Right ventricle myocardium inferior (tissue), 1 donor: ENCODE measurements around the gene CRABP2. TPM values are rescaled to one million over a fixed set of nuclear protein-coding genes. Genes with fewer than 3 reads are reported as not detected.
A peak's percentile ranks its signal among the peaks of the same experiment; 100 is the strongest.

ENCODE experiments used
- ATAC-seq: fragments of 200-7000 bp; cut with Tn5 transposase; one replicate; pipeline ENCODE4 v1.9.1; 2020; ENCODE audit warnings: mild to moderate bottlenecking, moderate library complexity
- DNase-seq: peaks from one replicate; pipeline ENCODE4 v3.0.0; 2021; ENCODE audit errors: missing footprints
- intact Hi-C: fragments of 100-400 bp; cut with DNase I; formaldehyde crosslinking; loops from one replicate; pipeline ENCODE4 v1.11.0; 2022
- total RNA-seq: library from RNA; stranded (reverse); fragmentation: NEBNext Ultra II Directional; extraction: Animal tissue kit (Norgen Biotek cat#: 25700); gene quantifications from one replicate; pipeline ENCODE4 v1.2.1, GENCODE V29; 2021
- donor health status: DM: no; HTN: yes; CAD: no; lungs with severe emphysema.

The CRABP2 gene
- total RNA-seq, 1 donor from 2014 or later, result not detected

DNA sequence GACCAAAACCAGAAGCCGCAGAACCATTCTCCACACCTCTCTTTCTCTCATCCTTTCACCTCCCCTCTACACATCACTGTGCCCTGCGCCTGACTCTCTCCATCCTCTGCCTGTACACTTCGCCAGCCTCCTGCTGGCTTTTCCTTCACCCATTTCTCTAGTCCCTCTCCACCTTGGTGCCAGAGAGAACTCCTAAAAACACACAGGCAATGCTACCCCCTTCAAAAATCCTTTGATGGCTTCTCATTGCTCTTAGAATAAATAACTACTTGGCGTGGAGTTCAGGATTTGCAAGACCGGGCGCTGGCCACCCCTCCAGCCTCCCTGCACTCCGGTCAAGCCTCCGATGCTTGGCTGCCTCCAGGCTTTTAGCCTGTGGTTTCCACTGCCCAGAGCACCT is 8.6 kb downstream of the CRABP2 start:
- no peak for ATAC-seq
- intact Hi-C loops, result no loop called here
- peak; percentile 25 for DNase-seq

DNA sequence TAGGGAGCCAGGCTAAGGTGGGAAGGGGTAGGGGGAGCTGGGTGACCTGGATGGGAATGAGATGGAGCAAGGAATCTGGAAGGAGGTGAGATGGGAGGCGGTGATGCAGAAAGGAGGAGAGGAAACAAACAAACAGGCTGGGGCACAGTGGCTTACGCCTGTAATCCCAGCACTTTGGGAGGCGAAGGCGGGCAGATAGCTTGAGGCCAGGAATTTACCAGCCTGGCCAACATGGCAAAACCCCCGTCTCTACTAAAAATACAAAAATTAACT is 10.8 kb downstream of the CRABP2 start:
- no peak for ATAC-seq
- DNase-seq, result no peak
- intact Hi-C loops, result no loop called here

DNA sequence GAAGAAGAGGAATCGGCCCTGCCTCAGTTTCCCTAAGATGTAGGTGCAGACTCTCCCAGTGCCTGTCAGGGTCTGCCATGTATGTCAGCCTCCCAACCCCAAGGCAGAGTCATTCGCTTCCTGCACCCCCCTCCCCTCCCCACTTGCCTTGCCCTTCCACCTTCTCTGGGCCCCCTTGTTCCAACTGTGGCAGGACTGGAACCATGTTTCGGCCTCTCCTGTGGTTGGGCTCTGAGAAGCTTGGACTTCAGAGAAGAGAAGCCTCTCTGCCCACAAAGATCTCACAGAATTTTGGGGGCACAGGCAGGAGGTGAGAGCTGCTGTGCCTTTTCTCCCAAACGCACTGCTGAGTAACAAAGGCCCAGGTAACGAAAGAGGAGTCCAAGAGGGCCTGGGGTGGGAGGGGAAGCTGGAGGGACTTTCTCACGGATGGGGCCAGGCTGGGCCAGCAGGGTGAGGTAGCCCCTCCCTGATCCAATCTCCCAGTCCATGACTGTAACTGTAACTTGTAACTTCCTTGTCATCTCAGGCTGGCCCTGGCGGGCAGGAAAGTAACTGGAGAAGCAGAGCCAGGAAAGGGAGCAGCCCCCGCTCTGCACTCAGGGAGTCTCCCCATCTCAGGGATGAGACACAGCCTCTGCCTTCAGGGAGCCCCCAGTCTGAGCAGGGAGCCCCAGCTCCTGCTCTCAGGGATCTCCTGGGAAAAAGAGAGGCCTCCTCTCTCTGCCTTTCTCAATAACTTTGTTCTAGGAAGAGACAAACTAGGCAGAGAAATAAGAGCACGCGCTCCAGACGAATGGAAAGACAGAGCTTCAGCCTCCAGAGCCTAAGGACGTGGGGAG is 11.3 kb downstream of the CRABP2 start:
- ATAC-seq (no peak), DNase-seq (peak; percentile 48)
- intact Hi-C loops, result no loop called here

DNA sequence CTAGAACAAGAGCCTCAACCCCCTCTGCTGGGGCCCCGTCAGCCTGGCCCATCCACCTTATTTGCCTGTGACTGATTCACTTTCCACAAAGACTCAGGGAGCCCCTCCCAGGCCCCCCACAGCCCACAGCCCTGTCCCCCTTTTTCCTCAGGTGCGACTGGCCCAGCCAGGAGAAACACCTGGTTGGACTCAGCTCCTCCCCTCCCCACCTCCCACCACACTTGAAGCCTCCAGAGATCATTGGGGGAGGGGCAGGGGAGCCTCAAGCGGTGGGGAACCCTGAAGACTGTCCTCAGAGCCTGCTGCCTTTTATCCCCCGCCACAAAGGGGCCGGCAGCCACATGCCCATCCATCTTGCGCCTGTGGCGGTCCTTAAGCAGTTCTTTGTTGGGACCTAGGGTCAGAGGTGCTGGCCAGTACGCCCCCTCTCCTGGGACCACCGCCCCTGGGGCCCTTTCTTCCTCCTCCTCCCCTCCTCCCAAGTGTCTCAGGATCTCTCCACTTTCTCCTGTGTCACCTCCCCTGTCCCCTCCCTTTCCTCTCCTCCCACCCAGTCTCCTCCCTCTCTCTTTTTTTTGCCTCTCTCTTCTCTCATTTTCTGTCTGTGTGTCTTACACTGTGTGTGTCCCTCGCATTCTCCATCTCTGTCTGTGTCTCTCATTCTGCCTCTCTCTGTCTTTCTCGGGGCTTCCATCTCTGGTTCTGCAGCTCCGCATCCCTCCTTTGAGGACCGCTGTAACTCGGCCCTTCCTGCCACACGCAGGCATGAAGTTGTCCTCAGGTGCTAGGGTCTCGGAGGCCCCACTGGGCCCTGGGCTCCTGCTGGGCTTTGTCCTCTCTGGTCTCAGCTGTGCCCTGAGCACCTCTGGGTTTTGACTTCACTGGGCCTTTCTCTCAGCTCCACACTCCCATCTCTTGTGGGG is 12.2 kb downstream of the CRABP2 start:
- no peak for ATAC-seq
- DNase-seq, result peak; percentile 51
- intact Hi-C loops, result no loop called here

DNA sequence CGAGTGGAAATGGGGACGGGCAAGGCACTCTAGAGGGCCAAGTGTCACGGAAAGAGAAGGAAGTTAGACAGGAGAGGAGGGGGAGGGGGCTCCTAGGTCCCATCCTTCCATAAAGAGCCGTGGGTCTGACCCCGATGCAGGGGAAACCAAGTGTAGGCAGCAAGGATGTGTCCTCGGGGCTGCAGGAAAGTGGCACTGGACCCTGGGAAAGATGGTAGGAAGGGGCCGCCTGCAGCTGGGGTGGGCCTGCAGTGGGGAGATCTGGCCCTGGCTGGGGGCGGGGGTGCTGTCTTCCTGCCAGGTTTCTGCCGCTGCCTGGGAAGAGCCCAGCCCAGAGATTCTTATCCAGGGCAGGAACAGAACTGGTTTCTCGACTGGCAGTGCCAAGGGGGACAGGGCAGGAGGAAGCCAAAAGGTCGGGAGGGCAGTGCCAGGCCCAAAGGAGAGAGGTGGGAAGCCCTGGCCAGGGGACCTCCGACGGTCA is 12.9 kb downstream of the CRABP2 start:
- intact Hi-C loops, result no loop called here
- DNase-seq (peak; percentile 25), ATAC-seq (no peak)

DNA sequence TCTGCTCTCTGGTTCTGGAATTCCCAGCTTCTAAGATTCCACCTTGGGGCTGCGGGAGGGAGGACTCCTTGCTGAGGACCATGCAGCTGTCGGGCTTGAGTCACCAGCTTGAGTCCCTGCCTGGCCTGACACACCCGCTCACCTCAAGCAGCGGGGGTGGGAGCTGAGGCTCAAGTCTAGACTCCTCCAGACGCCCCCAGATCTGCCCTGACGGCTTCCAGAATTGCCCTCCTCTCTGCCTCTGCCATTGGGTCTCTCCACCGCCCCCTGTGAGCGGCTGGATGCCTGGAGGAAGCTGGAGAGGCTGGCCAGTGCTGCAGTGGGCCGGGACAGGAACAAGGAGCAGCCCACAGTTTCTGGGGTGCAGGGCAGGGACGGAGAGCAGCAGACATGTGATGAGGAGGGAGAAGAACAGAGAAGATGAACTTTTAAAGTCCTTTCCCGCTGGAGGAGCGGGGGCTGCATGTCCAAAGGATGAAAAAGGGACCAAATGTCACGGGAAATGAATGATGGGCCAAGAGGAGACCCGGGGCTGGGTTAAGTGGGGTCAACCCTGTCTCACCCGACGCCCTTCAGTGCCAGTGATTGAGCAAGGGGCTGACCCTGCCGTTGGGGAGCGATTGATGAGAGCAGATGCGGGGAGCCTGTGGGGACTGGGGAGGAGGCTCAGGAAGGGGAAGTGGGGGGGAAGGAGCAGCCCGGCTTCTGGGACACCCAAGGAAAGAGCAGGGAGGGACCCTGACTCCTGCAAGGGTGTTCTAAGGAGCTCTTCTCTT is 13.5 kb downstream of the CRABP2 start:
- ATAC-seq (no peak), DNase-seq (peak; percentile 63)
- intact Hi-C loops, result no loop called here

DNA sequence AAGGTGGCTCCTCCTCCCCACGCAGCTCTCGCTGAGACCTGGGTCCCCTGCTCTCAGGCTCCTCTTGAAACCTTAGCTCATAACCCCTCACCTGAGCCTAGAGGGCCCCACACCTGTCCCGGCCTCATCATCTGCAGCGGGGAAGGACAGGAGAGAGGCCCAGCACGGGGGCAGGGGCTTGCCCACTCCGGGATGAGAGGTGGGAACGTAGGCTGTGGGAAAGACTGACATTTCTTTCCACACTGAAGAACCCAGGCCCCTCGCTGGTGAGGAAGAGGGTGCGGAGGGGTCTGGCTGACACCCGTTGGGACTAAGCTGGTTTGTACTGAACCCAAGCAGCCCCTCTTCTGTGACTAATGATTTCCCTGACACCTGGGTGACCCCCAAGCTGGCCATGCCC is 14.2 kb downstream of the CRABP2 start:
- no peak for ATAC-seq
- peak; percentile 16 for DNase-seq
- intact Hi-C loops, result no loop called here

DNA sequence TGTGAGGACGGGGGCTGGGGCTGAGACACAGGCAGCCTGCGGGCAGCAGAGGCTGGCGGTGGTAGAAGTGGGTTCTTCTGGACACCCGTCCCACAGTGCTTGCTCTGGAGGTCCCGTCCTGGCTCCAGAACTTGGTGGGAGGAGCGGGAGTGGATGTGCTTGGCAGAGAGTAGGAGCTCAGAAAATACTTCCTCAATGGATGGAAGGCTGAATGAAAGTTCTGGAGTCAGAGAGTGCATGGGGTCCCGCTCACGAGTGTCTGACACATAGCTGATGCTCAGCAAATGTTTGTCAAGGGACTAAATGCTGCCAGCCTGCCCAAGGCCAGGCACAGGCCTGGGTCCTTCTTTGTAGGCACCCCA is 14.7 kb downstream of the CRABP2 start:
- DNase-seq (no peak), ATAC-seq (no peak)
- intact Hi-C loops, result no loop called here

DNA sequence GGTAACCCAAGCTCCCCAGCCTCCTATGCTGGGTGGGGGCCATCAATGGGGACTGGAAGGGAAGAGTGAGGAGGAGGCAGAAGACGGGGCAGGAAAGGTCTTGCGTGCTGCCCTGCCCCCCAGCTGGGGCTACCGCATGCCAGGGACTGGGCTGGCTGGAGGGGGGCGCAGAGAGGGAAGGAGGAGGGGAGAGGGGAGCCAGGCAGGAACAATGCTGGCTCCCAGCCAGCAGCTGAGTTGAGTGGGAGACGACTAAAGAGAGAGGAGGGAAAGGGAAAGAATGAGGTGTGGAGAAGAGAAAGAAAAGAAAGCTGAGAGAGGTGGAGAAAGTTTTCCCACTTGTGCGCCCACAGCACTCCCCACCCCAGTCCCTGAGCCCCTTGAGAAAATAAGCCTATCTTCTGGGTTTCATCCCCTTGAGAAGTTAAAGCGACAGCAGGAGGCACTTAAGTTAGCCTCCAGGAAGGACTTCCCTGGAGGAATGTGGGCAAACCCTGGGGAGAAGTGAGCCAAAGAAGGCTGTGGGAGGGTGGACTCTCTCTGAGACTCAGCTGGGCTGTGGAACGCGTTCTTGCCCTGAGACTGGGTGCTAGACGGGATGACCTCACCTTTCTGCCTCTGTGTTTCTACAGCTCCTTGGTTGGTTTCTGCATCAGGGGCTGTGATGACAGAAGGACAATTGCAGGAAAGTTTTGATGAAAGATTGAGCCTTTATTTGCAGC is 15.3 kb downstream of the CRABP2 start:
- ATAC-seq, result no peak
- intact Hi-C loops, result loop anchor here (1.0 to 5.0 kb wide), 2 partner anchors 35 to 202 kb away; partner anchors contain the start of gene PEAR1
- peak; percentile 15 for DNase-seq

DNA sequence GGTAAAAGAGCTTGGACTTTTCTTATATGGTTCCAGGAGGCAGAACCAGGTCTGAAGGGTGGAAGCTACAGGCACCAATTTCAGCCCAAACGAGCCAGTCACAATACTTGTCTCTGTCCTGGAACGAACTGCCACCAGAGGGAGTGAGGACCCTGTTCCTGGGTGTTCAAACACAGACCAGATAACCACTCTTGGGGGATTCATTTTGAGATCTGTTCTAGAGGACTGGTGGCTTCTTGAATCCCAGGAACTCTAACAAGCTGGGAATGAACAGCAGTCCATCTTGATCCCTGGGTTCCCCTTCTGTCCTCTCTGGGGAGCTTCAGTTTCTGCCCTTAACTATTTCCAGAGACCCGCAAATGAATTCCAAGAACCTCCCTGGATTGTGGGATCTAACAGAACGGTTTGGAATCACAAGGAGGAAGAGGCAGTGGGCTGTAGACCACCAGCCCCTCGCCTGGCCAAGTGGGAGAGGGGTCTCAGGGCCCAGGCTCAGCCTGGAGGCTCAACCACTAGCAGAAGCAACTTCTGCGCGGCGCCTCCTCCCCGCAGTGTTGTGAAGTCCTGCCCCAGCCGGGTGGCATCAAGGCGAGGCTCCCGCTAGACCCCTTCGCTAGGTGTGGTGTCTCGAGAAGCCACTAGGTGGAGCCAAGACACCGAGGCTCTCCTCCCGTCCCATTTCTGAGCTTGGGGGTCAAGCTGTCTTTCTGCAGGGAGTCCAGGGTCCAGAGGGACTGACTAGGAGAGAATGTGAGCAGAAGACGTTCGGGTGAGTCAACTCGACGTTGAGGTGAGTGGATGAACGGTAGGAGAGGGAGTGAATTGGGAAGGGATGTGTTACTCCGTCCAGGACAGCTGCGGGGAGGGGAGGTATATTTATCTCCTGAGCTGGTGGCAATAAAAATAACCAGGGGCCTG is 16.1 kb downstream of the CRABP2 start:
- peak; percentile 87 for ATAC-seq
- DNase-seq, result peak; percentile 79
- intact Hi-C loops, result loop anchor here (1.0 to 5.0 kb wide), 2 partner anchors 36 to 203 kb away; partner anchors contain the start of gene PEAR1

DNA sequence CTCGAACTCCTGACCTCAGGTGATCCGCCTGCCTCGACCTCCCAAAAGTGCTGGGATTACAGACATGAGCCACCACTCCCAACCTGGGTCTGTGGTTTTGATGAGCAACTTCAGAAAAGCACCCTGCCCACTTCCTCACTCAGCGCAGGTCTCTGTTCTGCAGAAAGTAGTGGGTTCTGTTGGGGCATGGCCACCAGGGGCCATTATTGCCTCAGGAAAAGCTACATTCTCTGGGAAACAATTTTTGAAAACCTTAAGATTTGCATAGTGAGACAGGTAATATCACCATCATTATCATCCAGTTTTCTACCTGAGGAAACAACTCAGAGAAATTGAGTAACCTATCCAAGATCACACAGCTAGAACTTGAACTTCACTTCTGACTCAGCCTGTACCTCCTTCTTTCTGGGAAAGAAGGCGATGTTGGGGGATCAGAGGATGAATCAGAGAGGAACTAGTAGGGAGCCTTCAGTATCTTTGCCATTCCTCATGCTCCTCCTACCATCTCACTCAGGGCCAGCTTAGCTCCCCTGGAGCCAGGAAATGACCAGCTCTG is 21.1 kb downstream of the CRABP2 start:
- intact Hi-C loops, result no loop called here
- ATAC-seq, result no peak
- no peak for DNase-seq

DNA sequence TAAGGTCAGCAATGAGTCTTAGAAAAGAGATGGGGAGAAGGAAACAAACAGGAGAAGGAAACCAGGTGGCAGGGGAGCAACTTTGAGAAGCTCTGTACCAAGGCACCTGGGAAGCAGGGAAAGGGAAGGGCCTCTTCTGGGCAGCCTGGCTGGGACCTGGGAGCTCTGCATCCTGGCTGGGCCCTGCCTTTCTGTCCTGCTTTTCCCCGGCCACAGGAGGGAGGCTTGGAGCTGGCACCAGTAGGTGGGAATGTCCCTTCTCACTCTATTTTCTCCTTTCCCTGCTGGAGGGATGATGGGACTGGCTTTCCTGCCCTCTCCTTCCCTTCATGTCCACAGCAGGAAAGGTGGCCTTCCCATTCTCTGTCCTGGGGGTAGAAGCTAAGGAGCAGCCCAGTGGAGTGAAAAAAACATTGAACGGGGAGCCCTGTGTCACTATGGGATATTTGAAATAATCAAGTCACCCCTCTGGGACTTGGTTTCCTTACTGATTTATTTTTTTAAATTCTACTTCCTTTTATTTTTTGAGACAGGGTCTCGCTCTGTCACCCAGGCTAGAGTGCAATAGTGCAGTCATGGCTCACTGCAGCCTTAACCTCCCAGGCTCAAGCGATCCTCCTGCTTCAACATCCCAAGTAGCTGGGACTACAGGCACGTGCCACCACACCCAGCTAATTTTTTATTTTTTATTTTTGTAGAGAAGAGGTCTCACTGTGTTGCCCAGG is 23.1 kb downstream of the CRABP2 start:
- DNase-seq (peak; percentile 9), ATAC-seq (no peak)
- intact Hi-C loops, result no loop called here

DNA sequence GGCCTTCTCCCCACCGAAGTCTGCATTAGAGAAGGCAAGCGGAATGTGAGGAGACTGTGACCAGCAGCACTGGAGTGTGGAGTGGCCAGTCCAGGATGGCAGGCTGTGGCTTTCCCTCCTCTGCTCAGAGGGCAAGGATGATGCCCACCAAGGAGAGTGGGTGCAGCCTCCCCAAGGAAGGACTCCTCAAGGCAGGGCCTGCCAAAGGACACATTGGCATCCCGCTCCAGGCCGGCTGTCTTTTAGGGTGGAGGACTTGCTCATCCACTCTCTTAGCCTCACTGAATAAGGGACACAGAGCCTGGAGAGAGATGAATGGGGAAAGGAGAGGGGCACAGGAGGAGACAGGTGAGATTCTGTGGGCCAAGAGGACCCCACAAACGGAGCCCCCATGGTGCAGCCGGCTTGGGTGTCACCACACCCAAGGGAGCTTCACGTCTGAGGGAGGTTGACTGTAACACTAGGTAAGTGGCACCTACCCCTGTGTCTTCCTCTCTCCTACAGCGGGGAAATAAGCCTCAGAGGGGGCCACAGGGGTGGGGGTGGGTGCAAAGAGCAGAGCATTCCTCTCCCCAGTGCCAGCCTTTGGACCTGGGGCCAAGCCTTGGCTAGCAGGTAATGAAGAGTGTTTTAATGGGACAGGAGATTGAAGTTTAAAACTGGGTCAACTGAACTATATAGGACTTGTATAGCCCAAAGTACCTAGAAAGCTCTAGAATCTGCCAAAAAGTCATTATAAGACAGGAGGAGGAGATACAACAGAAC is 24.0 kb downstream of the CRABP2 start:
- DNase-seq, result peak; percentile 51
- intact Hi-C loops, result no loop called here
- no peak for ATAC-seq

DNA sequence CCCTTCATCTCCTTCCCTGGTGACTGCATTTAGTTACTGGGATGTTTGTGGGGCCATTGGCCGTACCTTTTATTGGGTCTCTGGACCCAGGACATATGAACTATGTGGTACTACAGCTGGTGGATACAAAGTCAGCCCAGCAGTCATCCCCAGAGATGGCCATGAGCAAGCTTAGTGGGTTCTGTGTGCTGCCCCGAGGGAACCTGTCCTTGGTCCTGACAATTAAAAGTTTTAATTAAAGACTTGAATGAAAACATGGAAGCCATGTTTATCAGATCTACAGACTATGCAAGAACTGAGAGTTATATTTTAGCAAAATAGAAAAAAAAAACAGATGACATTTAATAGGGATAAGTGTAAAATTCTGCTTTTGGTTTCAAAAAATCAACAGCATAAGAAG is 25.3 kb downstream of the CRABP2 start:
- intact Hi-C loops, result no loop called here
- ATAC-seq, result no peak
- no peak for DNase-seq

DNA sequence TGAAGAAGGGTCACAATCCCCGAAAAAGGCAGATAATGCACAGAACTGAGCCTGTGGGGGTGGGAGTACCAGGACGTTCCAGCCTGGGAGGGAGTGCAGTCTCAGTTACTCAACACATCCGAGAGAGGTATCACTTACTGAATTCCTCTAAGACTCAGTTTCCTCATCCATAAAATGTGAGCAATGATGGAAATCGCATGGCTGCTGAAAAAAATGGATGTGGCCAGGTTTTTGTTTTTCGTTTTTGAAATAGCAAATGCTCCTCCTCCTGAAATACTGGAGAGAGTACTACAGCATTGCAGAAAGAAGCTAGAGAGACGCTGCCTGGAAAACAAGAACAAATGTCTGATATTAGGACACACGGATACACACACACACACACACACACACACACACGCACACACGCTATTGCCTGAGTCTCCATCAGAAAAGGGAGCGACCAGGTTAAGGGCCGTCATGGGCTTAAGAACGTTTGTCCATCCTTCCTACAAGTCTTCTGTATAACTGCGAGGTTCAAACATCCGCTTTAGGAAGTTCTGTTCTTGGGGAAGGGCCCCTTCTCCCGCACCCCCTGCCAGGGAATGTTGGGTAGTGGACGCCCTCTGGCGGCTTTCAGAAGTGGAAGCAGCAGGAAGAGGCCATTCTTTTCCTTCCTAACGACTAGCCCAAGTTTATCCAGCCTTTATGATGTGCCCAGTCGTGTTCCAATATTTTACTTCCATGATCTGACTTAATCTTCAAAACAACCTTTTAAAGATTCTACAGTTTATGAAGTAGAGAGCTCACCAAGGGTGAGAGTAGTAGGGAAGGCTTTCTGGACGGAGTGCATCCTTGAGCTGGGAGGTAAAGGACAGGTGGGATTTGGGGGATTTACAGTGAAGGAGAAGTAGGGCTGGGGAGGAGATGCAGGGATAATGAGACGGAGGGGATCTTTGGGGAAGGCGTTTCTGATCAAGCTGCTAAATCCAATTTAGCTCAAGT is 27.5 kb downstream of the CRABP2 start:
- DNase-seq, result peak; percentile 87
- ATAC-seq, result peak; percentile 74
- intact Hi-C loops, result loop anchor here (1.0 to 2.0 kb wide), 2 partner anchors 18 to 51 kb away; no protein-coding TSS in a partner anchor
